Measurements from ENCODE around the gene TTLL3. TPM values are rescaled to one million over a fixed set of nuclear protein-coding genes. Genes with fewer than 3 reads are reported as not detected.
A peak's percentile ranks its signal among the peaks of the same experiment; 100 is the strongest.

The TTLL3 gene
- total and polyA plus RNA-seq, 12 donors, result 6.7 to 35.0 (median 13.7) TPM

DNA sequence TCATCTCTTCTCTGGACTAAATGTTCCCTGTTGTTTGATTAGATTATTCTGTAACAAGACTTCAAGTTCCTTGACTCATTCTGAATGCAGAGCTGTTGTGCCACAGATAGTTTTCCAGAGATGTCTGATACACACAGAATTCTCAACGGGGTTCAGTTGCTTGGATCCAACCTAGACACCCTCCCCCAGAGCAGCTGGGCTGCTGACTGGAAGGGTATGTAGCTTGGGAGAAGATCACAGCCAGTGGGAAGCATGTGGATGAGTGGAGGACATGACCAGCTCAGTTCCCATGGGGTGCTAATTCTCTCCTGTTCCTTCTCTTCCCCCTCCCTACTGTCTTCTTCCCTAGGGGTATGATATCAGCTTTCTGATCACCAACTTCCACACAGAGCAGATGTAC is 6.6 kb upstream of the TTLL3 start:
- no peaks in the 10 kb centered on the region for H3K27me3 ChIP-seq
- TF ChIP-seq, protein P1, sequence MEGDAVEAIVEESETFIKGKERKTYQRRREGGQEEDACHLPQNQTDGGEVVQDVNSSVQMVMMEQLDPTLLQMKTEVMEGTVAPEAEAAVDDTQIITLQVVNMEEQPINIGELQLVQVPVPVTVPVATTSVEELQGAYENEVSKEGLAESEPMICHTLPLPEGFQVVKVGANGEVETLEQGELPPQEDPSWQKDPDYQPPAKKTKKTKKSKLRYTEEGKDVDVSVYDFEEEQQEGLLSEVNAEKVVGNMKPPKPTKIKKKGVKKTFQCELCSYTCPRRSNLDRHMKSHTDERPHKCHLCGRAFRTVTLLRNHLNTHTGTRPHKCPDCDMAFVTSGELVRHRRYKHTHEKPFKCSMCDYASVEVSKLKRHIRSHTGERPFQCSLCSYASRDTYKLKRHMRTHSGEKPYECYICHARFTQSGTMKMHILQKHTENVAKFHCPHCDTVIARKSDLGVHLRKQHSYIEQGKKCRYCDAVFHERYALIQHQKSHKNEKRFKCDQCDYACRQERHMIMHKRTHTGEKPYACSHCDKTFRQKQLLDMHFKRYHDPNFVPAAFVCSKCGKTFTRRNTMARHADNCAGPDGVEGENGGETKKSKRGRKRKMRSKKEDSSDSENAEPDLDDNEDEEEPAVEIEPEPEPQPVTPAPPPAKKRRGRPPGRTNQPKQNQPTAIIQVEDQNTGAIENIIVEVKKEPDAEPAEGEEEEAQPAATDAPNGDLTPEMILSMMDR (IDR thresholded peaks at IDR 0.05), result no peak
- ATAC-seq, result peak in 5 of 8 donors; percentile 16 to 63 (median 34)
- no peak for DNase-seq
- H3K4me3 ChIP-seq, result no peak overlapping the region
- no peaks in the 10 kb centered on the region for H3K9me3 ChIP-seq
- peak overlapping the region in 9 of 10 donors; percentile 4 to 77 (median 60) for H3K27ac ChIP-seq
- H3K36me3 ChIP-seq, result peaks cover 5 to 98% (median 71%) of the 10 kb centered on the region in 9 donors
- intact Hi-C loops (cut with DNase I), result no loop called here
- H3K4me1 ChIP-seq, result peaks cover 0 to 11% (median 3%) of the 10 kb centered on the region in 9 donors
- WGBS, 2 donors, result 73 to 74% methylated on average over 1 of the region's 1 CpG

DNA sequence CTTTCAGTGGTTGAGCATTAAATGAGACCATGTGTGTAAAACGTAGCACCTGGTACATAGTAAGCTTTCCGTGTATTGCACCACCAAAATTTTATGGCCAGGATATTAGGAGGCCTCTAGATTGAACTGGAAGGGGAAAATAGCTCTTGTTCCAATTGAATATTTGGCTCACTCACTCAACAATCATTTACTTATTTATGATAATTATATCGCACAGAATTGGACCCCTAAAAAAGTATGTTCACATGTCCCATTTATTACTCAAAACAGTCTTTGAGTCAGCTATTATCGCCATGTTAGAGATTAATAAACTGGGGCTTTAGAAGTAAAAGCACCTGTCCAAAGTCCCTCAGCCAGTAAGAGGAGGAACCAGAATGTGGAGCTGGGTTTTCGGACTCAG is 5.1 kb upstream of the TTLL3 start:
- Histone ChIP-seq H3K9me3 (no peaks in the 10 kb centered on the region), H3K4me1 (peaks cover 0 to 17% (median 8%) of the 10 kb centered on the region in 9 donors), H3K27me3 (no peaks in the 10 kb centered on the region), H3K4me3 (no peak overlapping the region), H3K36me3 (peaks cover 5 to 83% (median 56%) of the 10 kb centered on the region in 9 donors), H3K27ac (no peak overlapping the region)
- DNase-seq (no peak), ATAC-seq (no peak)
- TF ChIP-seq, protein P1 (IDR thresholded peaks at IDR 0.05), result no peak
- intact Hi-C loops (cut with DNase I), result no loop called here
- 92 to 93% methylated on average over 5 of the region's 5 CpGs for WGBS, 2 donors

DNA sequence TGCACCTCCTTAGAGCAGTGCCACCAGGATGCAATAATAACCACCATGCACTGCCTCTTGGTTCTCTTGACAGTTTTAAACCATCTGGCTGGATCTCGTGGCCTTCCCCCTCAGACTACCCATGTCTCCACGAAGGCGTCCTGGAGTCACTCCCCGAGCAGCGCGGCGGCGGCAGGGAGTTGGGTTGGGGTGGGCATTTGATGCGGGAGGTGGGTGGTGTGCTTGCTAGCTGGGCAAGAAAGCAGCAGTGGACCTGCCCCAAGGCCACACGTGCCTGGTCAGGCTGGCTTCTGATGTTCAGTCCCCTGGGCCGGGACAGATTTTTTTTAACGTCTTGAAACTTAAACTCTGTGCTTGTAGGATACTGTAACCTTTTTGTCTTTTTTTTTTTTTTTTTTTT is 3.9 kb upstream of the TTLL3 start:
- DNase-seq, result no peak
- H3K4me1 ChIP-seq, result peaks cover 6 to 26% (median 18%) of the 10 kb centered on the region in 9 donors
- 90 to 91% methylated on average over 12 of the region's 12 CpGs for WGBS, 2 donors
- intact Hi-C loops (cut with DNase I), result no loop called here
- peaks cover 0 to 71% (median 45%) of the 10 kb centered on the region in 9 donors for H3K36me3 ChIP-seq
- ATAC-seq, result no peak
- no peaks in the 10 kb centered on the region for H3K9me3 ChIP-seq
- TF ChIP-seq, protein P1 (IDR thresholded peaks at IDR 0.05), result no peak
- no peaks in the 10 kb centered on the region for H3K27me3 ChIP-seq
- no peak overlapping the region for H3K27ac ChIP-seq
- H3K4me3 ChIP-seq, result no peak overlapping the region

DNA sequence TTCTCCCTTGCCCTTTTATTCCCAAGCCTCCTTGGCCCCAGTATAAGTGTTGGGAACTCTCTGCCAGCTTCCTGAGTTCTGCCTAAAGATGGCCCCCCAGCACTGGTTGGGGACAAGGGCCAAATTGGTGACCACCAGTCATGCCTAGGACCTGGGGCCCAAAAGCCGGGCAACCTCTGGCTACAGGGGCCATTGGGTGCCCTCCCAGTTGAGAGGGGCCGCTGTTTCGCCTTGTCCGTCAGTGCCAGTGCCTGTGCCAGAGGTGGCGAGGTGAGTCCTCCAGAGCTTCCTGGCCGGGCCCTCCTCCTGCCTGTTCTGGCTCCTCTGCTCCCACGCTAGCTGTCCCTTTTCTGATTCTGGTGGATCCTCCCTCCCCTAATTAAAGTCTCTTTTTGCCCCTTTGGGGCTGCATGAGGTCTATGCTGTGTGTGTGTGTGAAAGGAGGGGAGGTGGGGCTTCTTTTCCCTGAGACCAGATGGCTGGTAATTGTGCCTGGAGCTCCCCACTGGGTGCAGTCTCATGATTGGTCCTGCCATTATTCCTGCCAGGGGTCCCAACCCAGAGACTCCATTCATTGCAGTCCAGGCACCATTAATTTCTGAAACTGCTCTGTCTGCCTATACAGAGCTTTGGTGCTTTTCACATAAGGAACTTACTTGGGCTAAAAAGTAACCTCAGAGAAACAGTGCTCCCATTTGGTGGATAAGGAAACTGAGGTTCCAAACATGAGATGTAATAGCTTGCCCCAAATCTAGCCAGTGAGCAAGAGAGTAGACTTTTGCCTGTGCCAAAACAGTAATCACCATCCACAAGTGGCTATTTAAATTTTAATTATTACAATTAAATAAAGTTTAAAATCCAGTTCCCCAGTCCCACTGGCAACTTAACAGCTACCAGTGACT is 3.1 kb upstream of the TTLL3 start:
- intact Hi-C loops (cut with DNase I), result no loop called here
- no peak overlapping the region for H3K27ac ChIP-seq

More for the DNA sequence above, 3.1 kb upstream of the TTLL3 start:
- H3K4me1 ChIP-seq, result peaks cover 7 to 31% (median 18%) of the 10 kb centered on the region in 9 donors
- DNase-seq (no peak), ATAC-seq (no peak)
- WGBS, 2 donors, result 90 to 91% methylated on average over 7 of the region's 7 CpGs
- H3K27me3 ChIP-seq, result no peaks in the 10 kb centered on the region
- H3K9me3 ChIP-seq, result no peaks in the 10 kb centered on the region
- no peak overlapping the region for H3K4me3 ChIP-seq
- TF ChIP-seq, protein P1 (IDR thresholded peaks at IDR 0.05), result no peak
- H3K36me3 ChIP-seq, result peaks cover 0 to 71% (median 37%) of the 10 kb centered on the region in 9 donors

Measured in heart right ventricle (tissue), 16 donors.